Neural progenitor cell (in vitro differentiated cells): ENCODE data around the gene MEF2D. TPM values are rescaled to one million over a fixed set of nuclear protein-coding genes. Genes with fewer than 3 reads are reported as not detected.

Experiments used
- DNase-seq: peaks from one replicate; pipeline ENCODE4 v3.0.0-alpha.2; 2016; ENCODE audit warnings: low spot score
- H2AFZ ChIP-seq: fragments of 200-600 bp; sonication (generic); replicated peaks from 2 replicates; pipeline ENCODE4 v1.6.1; 2016; ENCODE audit warnings: antibody characterized with exemption
- H3F3A ChIP-seq: fragments of 200-600 bp; sonication (generic); 2 replicates; pipeline ENCODE4 v1.6.1; 2016; ENCODE audit warnings: antibody characterized with exemption, low read depth
- H3K27ac ChIP-seq: fragments of 200-600 bp; sonication (generic); 2 replicates; pipeline ENCODE4 v1.5.1; 2016; ENCODE audit warnings: mild to moderate bottlenecking
- H3K27me3 ChIP-seq: fragments of 200-600 bp; sonication (generic); 2 replicates; pipeline ENCODE4 v1.6.1; 2016; ENCODE audit warnings: mild to moderate bottlenecking, moderate library complexity
- H3K36me3 ChIP-seq: fragments of 200-600 bp; sonication (generic); 2 replicates; pipeline ENCODE4 v1.5.1; 2016
- H3K4me1 ChIP-seq: fragments of 200-600 bp; sonication (generic); 2 replicates; pipeline ENCODE4 v1.6.1; 2016; ENCODE audit warnings: mixed run types
- H3K4me2 ChIP-seq: fragments of 200-600 bp; sonication (generic); 2 replicates; pipeline ENCODE4 v1.6.1; 2016
- H3K4me3 ChIP-seq: fragments of 200-600 bp; sonication (generic); 2 replicates; pipeline ENCODE4 v1.5.1; 2016
- H3K79me2 ChIP-seq: fragments of 200-600 bp; sonication (generic); 2 replicates; pipeline ENCODE4 v1.6.1; 2016; ENCODE audit warnings: low read depth
- H3K9ac ChIP-seq: fragments of 200-600 bp; sonication (generic); 2 replicates; pipeline ENCODE4 v1.6.1; 2016
- H3K9me3 ChIP-seq: fragments of 200-600 bp; sonication (generic); 2 replicates; pipeline ENCODE4 v1.5.1; 2016; ENCODE audit warnings: low read depth
- H4K20me1 ChIP-seq: fragments of 200-600 bp; sonication (generic); 2 replicates; pipeline ENCODE4 v1.6.1; 2016; ENCODE audit warnings: low read depth
- H3K27ac Mint-ChIP-seq: 3 replicates; pipeline ENCODE4 v1.8.0; 2021; ENCODE audit warnings: mixed read lengths
- H3K27me3 Mint-ChIP-seq: 2 replicates; pipeline ENCODE4 v1.8.0; 2022; ENCODE audit warnings: low read depth, mild to moderate bottlenecking, inconsistent platforms, moderate library complexity, mixed read lengths; ENCODE audit not compliant: insufficient read depth
- H3K36me3 Mint-ChIP-seq: 3 replicates; pipeline ENCODE4 v1.8.0; 2021; ENCODE audit warnings: mixed read lengths
- H3K4me1 Mint-ChIP-seq: 3 replicates; pipeline ENCODE4 v1.8.0; 2021; ENCODE audit warnings: mixed read lengths
- H3K4me3 Mint-ChIP-seq: 3 replicates; pipeline ENCODE4 v1.8.0; 2021; ENCODE audit warnings: mild to moderate bottlenecking, moderate library complexity, mixed read lengths
- H3K9me3 Mint-ChIP-seq: 3 replicates; pipeline ENCODE4 v1.8.0; 2020; ENCODE audit warnings: mixed read lengths
- CTCF ChIP-seq: fragments of 200-600 bp; sonication (generic); IDR thresholded peaks from 2 replicates; pipeline ENCODE4 v1.5.1; 2017; ENCODE audit warnings: antibody characterized with exemption, mild to moderate bottlenecking
- EZH2 ChIP-seq: fragments of 200-600 bp; sonication (generic); IDR thresholded peaks from 2 replicates; pipeline ENCODE4 v1.6.1; 2017; ENCODE audit warnings: antibody characterized with exemption, mild to moderate bottlenecking, moderate library complexity
- EZH2phosphoT487 ChIP-seq: fragments of 200-600 bp; sonication (generic); IDR thresholded peaks from 2 replicates; pipeline ENCODE4 v1.6.1; 2017; ENCODE audit warnings: antibody characterized with exemption
- total RNA-seq: library from RNA; depleted of rRNA; stranded (reverse); fragments of >200 nt; gene quantifications from 2 replicates; pipeline ENCODE4 v1.2.3, GENCODE V29; 2015; ENCODE audit warnings: low replicate concordance

The MEF2D gene
- total RNA-seq, 1 donor from 2014 or later, result 1.8 TPM

GRCh38 chr1:156479093-156480015, 21.2 kb downstream of the MEF2D start:
- Mint-ChIP-seq H3K36me3 (peaks cover 29% of the 10 kb centered on the region), H3K4me1 (no peaks in the 10 kb centered on the region), H3K27ac (no peak overlapping the region), H3K9me3 (no peaks in the 10 kb centered on the region), H3K27me3 (peaks cover 10% of the 10 kb centered on the region), H3K4me3 (no peak overlapping the region)
- no peaks in the 10 kb centered on the region for H3K4me1 ChIP-seq
- H3K4me2 ChIP-seq, result no peak overlapping the region
- DNase-seq, result no peak
- H2AFZ ChIP-seq, result no peak overlapping the region
- no peaks in the 10 kb centered on the region for H3K27me3 ChIP-seq
- no peaks in the 10 kb centered on the region for H3K36me3 ChIP-seq
- TF ChIP-seq EZH2phosphoT487 (no peak), CTCF (no peak), EZH2 (no peak)
- no peak overlapping the region for H3K4me3 ChIP-seq
- no peaks in the 10 kb centered on the region for H3F3A ChIP-seq
- H3K9me3 ChIP-seq, result no peaks in the 10 kb centered on the region
- H3K27ac ChIP-seq, result no peak overlapping the region
- H3K79me2 ChIP-seq, result no peaks in the 10 kb centered on the region
- no peak overlapping the region for H3K9ac ChIP-seq
- no peaks in the 10 kb centered on the region for H4K20me1 ChIP-seq

- H3K36me3 Mint-ChIP-seq, result peaks cover 30% of the 10 kb centered on the region
- Histone ChIP-seq H3K27ac (no peak overlapping the region), H3F3A (no peaks in the 10 kb centered on the region), H3K4me2 (no peak overlapping the region), H4K20me1 (no peaks in the 10 kb centered on the region), H3K4me3 (no peak overlapping the region), H3K79me2 (no peaks in the 10 kb centered on the region), H3K36me3 (no peaks in the 10 kb centered on the region), H3K9ac (no peak overlapping the region), H3K9me3 (no peaks in the 10 kb centered on the region), H3K27me3 (no peaks in the 10 kb centered on the region), H3K4me1 (no peaks in the 10 kb centered on the region), H2AFZ (no peak overlapping the region)
- H3K4me3 Mint-ChIP-seq, result no peak overlapping the region
- H3K4me1 Mint-ChIP-seq, result no peaks in the 10 kb centered on the region
- H3K27ac Mint-ChIP-seq, result no peak overlapping the region
- TF ChIP-seq EZH2phosphoT487 (no peak), EZH2 (no peak), CTCF (no peak)
- H3K27me3 Mint-ChIP-seq, result peaks cover 10% of the 10 kb centered on the region
- H3K9me3 Mint-ChIP-seq, result no peaks in the 10 kb centered on the region
- no peak for DNase-seq
Observed at GRCh38 chr1:156478250-156478627, 22.3 kb downstream of the MEF2D start.

- no peak overlapping the region for H3K4me3 Mint-ChIP-seq
- H3F3A ChIP-seq, result no peaks in the 10 kb centered on the region
- no peak overlapping the region for H3K27ac ChIP-seq
- H3K4me1 Mint-ChIP-seq, result no peaks in the 10 kb centered on the region
- TF ChIP-seq EZH2phosphoT487, result no peak
- no peak for TF ChIP-seq CTCF
- no peak for TF ChIP-seq EZH2
- no peaks in the 10 kb centered on the region for H3K4me1 ChIP-seq
- H3K4me2 ChIP-seq, result no peak overlapping the region
- H3K27me3 ChIP-seq, result no peaks in the 10 kb centered on the region
- peaks cover 31% of the 10 kb centered on the region for H3K36me3 Mint-ChIP-seq
- H3K27ac Mint-ChIP-seq, result no peak overlapping the region
- no peak overlapping the region for H2AFZ ChIP-seq
- no peaks in the 10 kb centered on the region for H3K79me2 ChIP-seq
- H3K4me3 ChIP-seq, result no peak overlapping the region
- peaks cover 10% of the 10 kb centered on the region for H3K27me3 Mint-ChIP-seq
- no peak overlapping the region for H3K9ac ChIP-seq
- DNase-seq, result no peak
- H4K20me1 ChIP-seq, result no peaks in the 10 kb centered on the region
- no peaks in the 10 kb centered on the region for H3K9me3 Mint-ChIP-seq
- no peaks in the 10 kb centered on the region for H3K36me3 ChIP-seq
- H3K9me3 ChIP-seq, result no peaks in the 10 kb centered on the region
Observed at GRCh38 chr1:156477526-156478249, 22.9 kb downstream of the MEF2D start.
